ENCODE results near the gene PDZD2. TPM values are rescaled to one million over a fixed set of nuclear protein-coding genes. Genes with fewer than 3 reads are reported as not detected.
A peak's percentile ranks its signal among the peaks of the same experiment; 100 is the strongest.

PDZD2 gene
- total RNA-seq, 1 donor: 0.36 TPM

DNA sequence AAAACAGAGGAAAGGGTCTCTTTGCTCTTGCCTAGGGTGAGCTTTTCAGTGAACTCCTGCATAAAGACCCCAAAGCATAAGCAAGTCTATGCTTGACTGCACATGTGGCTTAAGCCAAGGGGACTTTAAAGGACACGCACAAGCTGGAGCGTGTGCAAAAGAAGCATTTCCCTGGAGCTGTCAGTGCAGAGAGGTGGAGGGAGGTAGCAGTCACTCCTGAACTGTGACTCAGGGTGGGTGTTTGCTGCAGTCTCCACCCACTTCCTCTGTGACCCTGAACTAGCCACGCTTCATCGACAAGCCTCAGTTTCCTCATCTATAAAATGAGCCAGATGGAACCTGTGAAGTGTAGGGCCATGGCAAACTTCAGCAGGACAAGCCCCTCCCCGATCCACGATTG lies 72.4 kb downstream of the PDZD2 start:
- DNase-seq (ENCODE audit: insufficient read length, low spot score, missing footprints): no peak
- TF ChIP-seq, protein P1, sequence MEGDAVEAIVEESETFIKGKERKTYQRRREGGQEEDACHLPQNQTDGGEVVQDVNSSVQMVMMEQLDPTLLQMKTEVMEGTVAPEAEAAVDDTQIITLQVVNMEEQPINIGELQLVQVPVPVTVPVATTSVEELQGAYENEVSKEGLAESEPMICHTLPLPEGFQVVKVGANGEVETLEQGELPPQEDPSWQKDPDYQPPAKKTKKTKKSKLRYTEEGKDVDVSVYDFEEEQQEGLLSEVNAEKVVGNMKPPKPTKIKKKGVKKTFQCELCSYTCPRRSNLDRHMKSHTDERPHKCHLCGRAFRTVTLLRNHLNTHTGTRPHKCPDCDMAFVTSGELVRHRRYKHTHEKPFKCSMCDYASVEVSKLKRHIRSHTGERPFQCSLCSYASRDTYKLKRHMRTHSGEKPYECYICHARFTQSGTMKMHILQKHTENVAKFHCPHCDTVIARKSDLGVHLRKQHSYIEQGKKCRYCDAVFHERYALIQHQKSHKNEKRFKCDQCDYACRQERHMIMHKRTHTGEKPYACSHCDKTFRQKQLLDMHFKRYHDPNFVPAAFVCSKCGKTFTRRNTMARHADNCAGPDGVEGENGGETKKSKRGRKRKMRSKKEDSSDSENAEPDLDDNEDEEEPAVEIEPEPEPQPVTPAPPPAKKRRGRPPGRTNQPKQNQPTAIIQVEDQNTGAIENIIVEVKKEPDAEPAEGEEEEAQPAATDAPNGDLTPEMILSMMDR (IDR thresholded peaks at IDR 0.05; ENCODE audit: extremely low read depth, low read depth, low read length): no peak
- H3K4me1 ChIP-seq (ENCODE audit: insufficient read depth, low read length): no peaks in the 10 kb centered on the region

DNA sequence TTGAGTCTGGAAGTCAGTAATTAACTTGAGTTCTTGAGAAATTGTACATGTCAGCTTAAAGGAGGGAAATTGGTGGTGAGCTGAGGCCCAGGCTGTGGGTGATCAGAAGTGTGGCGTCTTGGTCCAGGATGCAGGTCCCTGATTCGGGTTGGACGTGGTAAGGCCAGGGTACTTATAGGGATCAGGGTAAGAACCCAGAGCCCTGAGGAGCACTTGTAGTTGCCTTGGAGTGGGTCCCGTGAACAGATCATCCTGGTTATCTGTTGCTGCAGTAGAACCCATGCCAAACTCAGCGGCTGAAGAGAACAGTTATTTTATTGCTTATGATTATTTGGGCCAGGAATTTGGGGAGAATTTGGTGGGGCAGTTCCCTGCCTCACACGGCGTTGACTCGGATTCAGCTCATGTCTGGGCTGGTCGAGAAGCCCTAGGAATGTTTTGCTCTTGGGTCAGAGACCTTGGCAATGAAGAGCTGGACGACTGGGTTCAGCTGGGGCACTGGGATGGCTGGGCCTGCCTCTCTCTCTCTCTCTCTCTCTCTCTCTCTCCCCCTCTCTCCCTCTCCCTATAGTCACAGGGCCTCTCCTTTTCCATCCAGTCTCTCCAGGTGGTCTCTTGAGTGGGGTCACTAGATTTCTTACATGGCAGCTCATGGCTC lies 73.1 kb downstream of the PDZD2 start:
- TF ChIP-seq, protein P1 (IDR thresholded peaks at IDR 0.05; ENCODE audit: extremely low read depth, low read depth, low read length): no peak
- no peak overlapping the region for H3K4me2 ChIP-seq (ENCODE audit: insufficient read depth, low read length)
- H3K27me3 ChIP-seq (ENCODE audit: insufficient read depth, low read length): no peaks in the 10 kb centered on the region

More for the DNA sequence above, 72.4 kb downstream of the PDZD2 start:
- Histone ChIP-seq H3K4me2 (ENCODE audit: insufficient read depth, low read length) (no peak overlapping the region), H3K4me3 (ENCODE audit: insufficient read depth, low read length) (no peak overlapping the region), H3K79me2 (ENCODE audit: insufficient read depth, low read length) (no peaks in the 10 kb centered on the region), H3K27me3 (ENCODE audit: insufficient read depth, low read length) (no peaks in the 10 kb centered on the region), H4K20me1 (ENCODE audit: insufficient read depth, low read length) (no peaks in the 10 kb centered on the region), H2AFZ (ENCODE audit: low read length) (no peak overlapping the region), H3K27ac (ENCODE audit: low read depth, low read length) (no peak overlapping the region), H3K36me3 (ENCODE audit: insufficient read depth, low read length) (no peaks in the 10 kb centered on the region), H3K9me3 (ENCODE audit: low read depth, low read length) (no peaks in the 10 kb centered on the region)

DNA sequence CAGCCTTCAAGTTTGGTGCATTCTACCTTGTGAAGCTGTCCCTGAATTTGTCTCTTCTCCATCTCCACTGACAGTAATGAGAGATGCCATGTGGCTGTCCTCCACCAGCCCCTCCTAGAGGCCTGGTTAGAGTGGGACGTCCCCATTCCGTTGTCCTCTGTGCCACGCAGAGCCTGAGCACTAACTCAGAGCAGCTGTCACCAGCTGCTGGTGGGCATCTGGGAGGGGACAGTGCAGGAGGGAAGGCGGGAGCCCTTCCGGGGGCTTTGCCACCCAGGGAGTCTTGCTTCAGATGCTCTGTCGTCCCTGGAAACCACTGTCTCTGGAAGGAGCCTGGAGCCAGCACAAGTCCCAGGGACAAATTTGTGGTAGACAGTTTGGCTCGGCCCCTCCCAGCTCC lies 78.6 kb downstream of the PDZD2 start:
- Histone ChIP-seq H2AFZ (ENCODE audit: low read length) (no peak overlapping the region), H4K20me1 (ENCODE audit: insufficient read depth, low read length) (no peaks in the 10 kb centered on the region), H3K9me3 (ENCODE audit: low read depth, low read length) (no peaks in the 10 kb centered on the region), H3K4me2 (ENCODE audit: insufficient read depth, low read length) (no peak overlapping the region), H3K79me2 (ENCODE audit: insufficient read depth, low read length) (no peaks in the 10 kb centered on the region), H3K27me3 (ENCODE audit: insufficient read depth, low read length) (no peaks in the 10 kb centered on the region), H3K4me3 (ENCODE audit: insufficient read depth, low read length) (no peak overlapping the region), H3K36me3 (ENCODE audit: insufficient read depth, low read length) (no peaks in the 10 kb centered on the region), H3K27ac (ENCODE audit: low read depth, low read length) (no peak overlapping the region), H3K4me1 (ENCODE audit: insufficient read depth, low read length) (no peaks in the 10 kb centered on the region)
- TF ChIP-seq, protein P1 (IDR thresholded peaks at IDR 0.05; ENCODE audit: extremely low read depth, low read depth, low read length): no peak
- peak; percentile 71 for DNase-seq (ENCODE audit: insufficient read length, low spot score, missing footprints)

More for the DNA sequence above, 73.1 kb downstream of the PDZD2 start:
- H4K20me1 ChIP-seq (ENCODE audit: insufficient read depth, low read length): no peaks in the 10 kb centered on the region
- no peak overlapping the region for H3K27ac ChIP-seq (ENCODE audit: low read depth, low read length)
- no peak overlapping the region for H2AFZ ChIP-seq (ENCODE audit: low read length)
- no peak for DNase-seq (ENCODE audit: insufficient read length, low spot score, missing footprints)
- no peaks in the 10 kb centered on the region for H3K4me1 ChIP-seq (ENCODE audit: insufficient read depth, low read length)
- no peaks in the 10 kb centered on the region for H3K79me2 ChIP-seq (ENCODE audit: insufficient read depth, low read length)
- H3K4me3 ChIP-seq (ENCODE audit: insufficient read depth, low read length): no peak overlapping the region
- no peaks in the 10 kb centered on the region for H3K36me3 ChIP-seq (ENCODE audit: insufficient read depth, low read length)
- no peaks in the 10 kb centered on the region for H3K9me3 ChIP-seq (ENCODE audit: low read depth, low read length)

DNA sequence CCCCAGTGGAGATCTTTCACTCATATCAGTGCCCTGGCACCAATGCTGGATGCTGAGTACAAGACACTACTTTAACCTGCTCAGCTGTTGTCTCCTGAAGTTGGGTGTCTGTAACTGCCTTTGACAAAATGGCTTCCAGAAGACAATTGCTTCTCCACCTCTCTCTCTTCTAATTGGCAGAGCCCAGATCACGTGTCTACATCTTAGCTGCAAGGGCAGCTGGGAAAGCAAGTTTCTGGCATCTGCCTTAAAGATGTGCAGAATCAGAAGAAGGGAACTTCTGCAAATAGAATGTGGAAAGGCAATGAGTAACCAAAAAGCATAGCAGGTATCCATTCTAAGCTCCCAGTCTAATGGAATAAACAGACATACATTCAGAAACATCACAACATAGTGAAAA lies 81.1 kb downstream of the PDZD2 start:
- Histone ChIP-seq H3K27me3 (ENCODE audit: insufficient read depth, low read length) (no peaks in the 10 kb centered on the region), H3K9me3 (ENCODE audit: low read depth, low read length) (no peaks in the 10 kb centered on the region), H2AFZ (ENCODE audit: low read length) (no peak overlapping the region), H3K4me2 (ENCODE audit: insufficient read depth, low read length) (no peak overlapping the region), H4K20me1 (ENCODE audit: insufficient read depth, low read length) (no peaks in the 10 kb centered on the region), H3K79me2 (ENCODE audit: insufficient read depth, low read length) (no peaks in the 10 kb centered on the region), H3K4me3 (ENCODE audit: insufficient read depth, low read length) (no peak overlapping the region), H3K36me3 (ENCODE audit: insufficient read depth, low read length) (no peaks in the 10 kb centered on the region), H3K27ac (ENCODE audit: low read depth, low read length) (no peak overlapping the region), H3K4me1 (ENCODE audit: insufficient read depth, low read length) (no peaks in the 10 kb centered on the region)
- TF ChIP-seq, protein P1 (IDR thresholded peaks at IDR 0.05; ENCODE audit: extremely low read depth, low read depth, low read length): no peak
- DNase-seq (ENCODE audit: insufficient read length, low spot score, missing footprints): no peak
